Measurements from ENCODE around the gene PACSIN3. TPM values are rescaled to one million over a fixed set of nuclear protein-coding genes. Genes with fewer than 3 reads are reported as not detected.

Gene PACSIN3
- total RNA-seq, 1 donor from 2014 or later = 127 TPM

- H3K36me3 ChIP-seq (ENCODE audit: control insufficient read depth in 3 of 3, insufficient read depth in 3 of 3, low read length in 3 of 3) = peaks cover 2 to 8% (median 7%) of the 10 kb centered on the region in 3 donors
Observed at GRCh38 chr11:47156951-47157350, 29.3 kb downstream of the PACSIN3 start.

GRCh38 chr11:47156333-47156732 is 29.9 kb downstream of the PACSIN3 start:
- Histone ChIP-seq H3K4me1 (ENCODE audit: control insufficient read depth in 3 of 3, insufficient read depth in 3 of 3, low read length in 3 of 3) (peaks cover 12 to 23% (median 12%) of the 10 kb centered on the region in 3 donors), H3K9ac (ENCODE audit: low read depth in 1 of 3, low read length in 3 of 3) (no peak overlapping the region), H3K36me3 (ENCODE audit: control insufficient read depth in 3 of 3, insufficient read depth in 3 of 3, low read length in 3 of 3) (peaks cover 2 to 8% (median 7%) of the 10 kb centered on the region in 3 donors), H3K27me3 (ENCODE audit: control insufficient read depth in 3 of 3, insufficient read depth in 3 of 3, low read length in 3 of 3) (no peaks in the 10 kb centered on the region), H3K4me3 (ENCODE audit: low read length in 3 of 3) (no peak overlapping the region), H3K27ac (ENCODE audit: low read depth, low read length) (no peak overlapping the region), H3K9me3 (ENCODE audit: control insufficient read depth in 3 of 3, low read length in 3 of 3) (no peaks in the 10 kb centered on the region)

More at GRCh38 chr11:47156951-47157350, 29.3 kb downstream of the PACSIN3 start:
- no peaks in the 10 kb centered on the region for H3K27me3 ChIP-seq (ENCODE audit: control insufficient read depth in 3 of 3, insufficient read depth in 3 of 3, low read length in 3 of 3)
- peaks cover 16 to 28% (median 19%) of the 10 kb centered on the region in 3 donors for H3K4me1 ChIP-seq (ENCODE audit: control insufficient read depth in 3 of 3, insufficient read depth in 3 of 3, low read length in 3 of 3)
- no peak overlapping the region for H3K4me3 ChIP-seq (ENCODE audit: low read length in 3 of 3)
- H3K9ac ChIP-seq (ENCODE audit: low read depth in 1 of 3, low read length in 3 of 3) = no peak overlapping the region
- H3K9me3 ChIP-seq (ENCODE audit: control insufficient read depth in 3 of 3, low read length in 3 of 3) = no peaks in the 10 kb centered on the region
- no peak overlapping the region for H3K27ac ChIP-seq (ENCODE audit: low read depth, low read length)

- Histone ChIP-seq H3K27me3 (ENCODE audit: control insufficient read depth in 3 of 3, insufficient read depth in 3 of 3, low read length in 3 of 3) (no peaks in the 10 kb centered on the region), H3K36me3 (ENCODE audit: control insufficient read depth in 3 of 3, insufficient read depth in 3 of 3, low read length in 3 of 3) (peaks cover 2 to 8% (median 7%) of the 10 kb centered on the region in 3 donors), H3K27ac (ENCODE audit: low read depth, low read length) (no peak overlapping the region), H3K4me3 (ENCODE audit: low read length in 3 of 3) (no peak overlapping the region), H3K9ac (ENCODE audit: low read depth in 1 of 3, low read length in 3 of 3) (no peak overlapping the region), H3K4me1 (ENCODE audit: control insufficient read depth in 3 of 3, insufficient read depth in 3 of 3, low read length in 3 of 3) (peaks cover 11 to 20% (median 12%) of the 10 kb centered on the region in 3 donors), H3K9me3 (ENCODE audit: control insufficient read depth in 3 of 3, low read length in 3 of 3) (no peaks in the 10 kb centered on the region)
Observed at GRCh38 chr11:47155879-47156278, 30.4 kb downstream of the PACSIN3 start.

DNA sequence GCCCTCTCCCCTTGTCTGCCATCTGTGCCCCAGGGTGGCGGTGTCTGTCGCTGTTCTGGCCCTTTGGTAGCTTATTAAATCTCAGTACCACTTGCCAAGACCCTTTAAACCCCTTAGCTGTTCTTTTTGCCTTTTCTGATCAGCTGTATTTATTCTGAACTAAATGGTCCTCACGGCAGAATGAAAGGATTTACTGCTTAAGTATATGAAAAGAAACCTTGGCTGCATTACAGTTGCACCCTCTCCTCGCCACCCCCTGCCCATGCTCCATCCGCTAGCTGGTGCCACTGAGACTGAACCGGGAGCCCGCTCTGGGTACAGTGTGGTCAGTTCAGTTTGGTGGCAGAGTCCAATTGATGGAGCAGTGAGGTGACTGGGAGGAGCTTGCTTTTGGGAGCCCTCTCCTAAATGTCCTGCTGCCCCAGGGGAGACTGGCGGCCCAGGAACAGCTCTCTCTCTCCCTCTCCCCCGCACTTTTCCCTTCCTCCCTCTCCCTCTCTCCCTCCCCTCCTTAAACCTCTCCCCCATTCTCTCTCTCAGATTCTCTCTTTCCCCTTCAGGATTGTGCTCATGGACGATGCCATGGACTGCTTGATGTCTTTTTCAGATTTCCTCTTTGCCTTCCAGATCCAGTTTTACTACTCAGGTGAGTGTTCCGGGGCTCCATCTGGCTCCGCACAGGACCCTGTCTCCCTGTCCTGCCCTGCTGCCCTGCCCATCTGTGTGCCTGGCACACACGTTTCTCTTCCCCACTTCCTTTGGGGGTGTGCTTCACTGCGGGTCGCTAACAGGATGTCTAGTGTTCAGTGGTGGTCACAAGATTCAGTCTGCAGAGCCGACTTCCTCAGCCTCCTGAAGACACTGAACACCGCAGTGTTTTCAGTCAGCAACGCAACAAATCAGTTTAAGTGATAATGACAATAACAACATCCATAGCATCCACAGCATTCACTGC is 31.3 kb downstream of the PACSIN3 start:
- H3K27ac ChIP-seq (ENCODE audit: low read depth, low read length) = no peak overlapping the region
- no peak overlapping the region for H3K4me3 ChIP-seq (ENCODE audit: low read length in 3 of 3)
- peaks cover 11 to 24% (median 12%) of the 10 kb centered on the region in 3 donors for H3K4me1 ChIP-seq (ENCODE audit: control insufficient read depth in 3 of 3, insufficient read depth in 3 of 3, low read length in 3 of 3)
- no peaks in the 10 kb centered on the region for H3K27me3 ChIP-seq (ENCODE audit: control insufficient read depth in 3 of 3, insufficient read depth in 3 of 3, low read length in 3 of 3)
- H3K36me3 ChIP-seq (ENCODE audit: control insufficient read depth in 3 of 3, insufficient read depth in 3 of 3, low read length in 3 of 3) = peaks cover 2 to 8% (median 7%) of the 10 kb centered on the region in 3 donors
- H3K9me3 ChIP-seq (ENCODE audit: control insufficient read depth in 3 of 3, low read length in 3 of 3) = no peaks in the 10 kb centered on the region
- H3K9ac ChIP-seq (ENCODE audit: low read depth in 1 of 3, low read length in 3 of 3) = no peak overlapping the region

- peaks cover 2 to 8% (median 7%) of the 10 kb centered on the region in 3 donors for H3K36me3 ChIP-seq (ENCODE audit: control insufficient read depth in 3 of 3, insufficient read depth in 3 of 3, low read length in 3 of 3)
- peak overlapping the region in 2 of 3 donors; percentile 47 to 54 for H3K9ac ChIP-seq (ENCODE audit: low read depth in 1 of 3, low read length in 3 of 3)
- H3K4me1 ChIP-seq (ENCODE audit: control insufficient read depth in 3 of 3, insufficient read depth in 3 of 3, low read length in 3 of 3) = peaks cover 24 to 40% (median 28%) of the 10 kb centered on the region in 3 donors
- no peaks in the 10 kb centered on the region for H3K9me3 ChIP-seq (ENCODE audit: control insufficient read depth in 3 of 3, low read length in 3 of 3)
- H3K27ac ChIP-seq (ENCODE audit: low read depth, low read length) = peak overlapping the region; percentile 55
- no peaks in the 10 kb centered on the region for H3K27me3 ChIP-seq (ENCODE audit: control insufficient read depth in 3 of 3, insufficient read depth in 3 of 3, low read length in 3 of 3)
- H3K4me3 ChIP-seq (ENCODE audit: low read length in 3 of 3) = peak overlapping the region in 1 of 3 donors; percentile 15
Observed at GRCh38 chr11:47152953-47153950, 33.0 kb downstream of the PACSIN3 start.

- Histone ChIP-seq H3K27me3 (ENCODE audit: control insufficient read depth in 3 of 3, insufficient read depth in 3 of 3, low read length in 3 of 3) (no peaks in the 10 kb centered on the region), H3K9me3 (ENCODE audit: control insufficient read depth in 3 of 3, low read length in 3 of 3) (no peaks in the 10 kb centered on the region), H3K27ac (ENCODE audit: low read depth, low read length) (no peak overlapping the region), H3K9ac (ENCODE audit: low read depth in 1 of 3, low read length in 3 of 3) (no peak overlapping the region), H3K4me3 (ENCODE audit: low read length in 3 of 3) (no peak overlapping the region), H3K4me1 (ENCODE audit: control insufficient read depth in 3 of 3, insufficient read depth in 3 of 3, low read length in 3 of 3) (peaks cover 25 to 40% (median 30%) of the 10 kb centered on the region in 3 donors), H3K36me3 (ENCODE audit: control insufficient read depth in 3 of 3, insufficient read depth in 3 of 3, low read length in 3 of 3) (peaks cover 2 to 8% (median 7%) of the 10 kb centered on the region in 3 donors)
Observed at GRCh38 chr11:47152126-47152952, 33.9 kb downstream of the PACSIN3 start.

DNA sequence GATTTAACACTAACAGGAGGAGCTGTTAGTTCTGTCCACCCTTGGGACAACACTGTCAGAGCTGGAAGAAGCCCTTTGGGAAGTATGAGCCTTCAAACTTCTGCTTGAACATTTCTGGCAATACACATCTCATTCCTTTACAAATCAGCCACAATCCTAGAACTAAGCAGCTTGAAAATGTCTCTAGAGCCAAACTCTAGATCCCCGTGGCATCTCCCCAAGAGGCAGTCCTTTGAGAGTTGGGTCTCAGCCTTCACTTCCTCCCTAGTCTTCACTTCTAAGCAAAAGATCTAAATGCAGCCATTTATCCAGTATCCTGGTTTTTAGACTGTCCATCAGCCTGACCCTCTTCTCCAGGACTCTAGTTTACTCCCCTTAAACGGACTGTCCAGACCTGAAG is 36.5 kb downstream of the PACSIN3 start:
- H3K9me3 ChIP-seq (ENCODE audit: control insufficient read depth in 3 of 3, low read length in 3 of 3) = no peaks in the 10 kb centered on the region
- H3K27me3 ChIP-seq (ENCODE audit: control insufficient read depth in 3 of 3, insufficient read depth in 3 of 3, low read length in 3 of 3) = no peaks in the 10 kb centered on the region
- H3K4me3 ChIP-seq (ENCODE audit: low read length in 3 of 3) = no peak overlapping the region
- no peaks in the 10 kb centered on the region for H3K36me3 ChIP-seq (ENCODE audit: control insufficient read depth in 3 of 3, insufficient read depth in 3 of 3, low read length in 3 of 3)
- H3K9ac ChIP-seq (ENCODE audit: low read depth in 1 of 3, low read length in 3 of 3) = no peak overlapping the region
- H3K27ac ChIP-seq (ENCODE audit: low read depth, low read length) = no peak overlapping the region
- H3K4me1 ChIP-seq (ENCODE audit: control insufficient read depth in 3 of 3, insufficient read depth in 3 of 3, low read length in 3 of 3) = peaks cover 25 to 35% (median 30%) of the 10 kb centered on the region in 3 donors

DNA sequence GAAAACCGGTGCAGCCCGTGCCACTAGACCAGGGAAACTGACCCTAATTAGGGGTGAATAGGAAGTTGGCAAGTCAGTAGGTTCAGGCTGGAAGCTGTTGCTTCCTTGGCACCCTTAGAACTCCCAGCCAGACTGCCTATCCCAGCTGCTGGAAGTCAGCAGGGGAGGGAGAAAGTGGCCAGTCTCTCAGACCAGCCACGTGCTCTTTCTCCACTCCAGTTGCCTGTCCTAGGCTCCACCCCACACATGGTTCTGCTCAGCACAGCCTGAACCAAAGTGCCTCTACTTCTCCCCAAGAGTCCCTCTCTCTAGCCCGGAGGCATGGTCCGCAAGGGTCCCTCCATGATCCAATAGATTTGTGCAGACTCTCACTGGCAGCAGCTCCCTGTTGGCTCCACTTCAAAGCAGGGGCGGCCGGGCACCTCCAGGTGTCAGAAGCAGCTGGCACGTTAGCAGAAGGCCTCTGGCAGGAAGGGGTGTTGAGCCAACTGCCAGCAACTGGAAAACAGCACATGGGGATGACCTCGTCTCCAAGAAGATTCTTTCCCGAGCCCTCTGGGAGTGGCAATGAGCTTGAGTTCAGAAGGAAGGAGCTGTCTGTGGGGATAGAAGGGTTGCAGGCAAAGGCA is 37.2 kb downstream of the PACSIN3 start:
- Histone ChIP-seq H3K36me3 (ENCODE audit: control insufficient read depth in 3 of 3, insufficient read depth in 3 of 3, low read length in 3 of 3) (no peaks in the 10 kb centered on the region), H3K9me3 (ENCODE audit: control insufficient read depth in 3 of 3, low read length in 3 of 3) (no peaks in the 10 kb centered on the region), H3K4me1 (ENCODE audit: control insufficient read depth in 3 of 3, insufficient read depth in 3 of 3, low read length in 3 of 3) (peaks cover 25 to 35% (median 30%) of the 10 kb centered on the region in 3 donors), H3K9ac (ENCODE audit: low read depth in 1 of 3, low read length in 3 of 3) (peak overlapping the region in 1 of 3 donors; percentile 47), H3K4me3 (ENCODE audit: low read length in 3 of 3) (peak overlapping the region in 1 of 3 donors; percentile 13), H3K27ac (ENCODE audit: low read depth, low read length) (peak overlapping the region; percentile 28), H3K27me3 (ENCODE audit: control insufficient read depth in 3 of 3, insufficient read depth in 3 of 3, low read length in 3 of 3) (no peaks in the 10 kb centered on the region)
